Jurkat, Clone E6-1 (cell line): ENCODE results near the gene AGAP1.
"Not testable (repeated sequence)": the region's sequence is repeated elsewhere in the genome, so short reads cannot be mapped to it uniquely, and the experiment has no call there.

Experiments
- DNase-seq: peaks from one replicate; pipeline ENCODE4 v3.0.0-alpha.2; 2011; ENCODE audit warnings: low read depth, low spot score
- H3K4me3 ChIP-seq: 2 replicates; pipeline ENCODE4 v1.5.1; 2011; ENCODE audit warnings: mild to moderate bottlenecking, low read length, control low read depth, moderate library complexity

Gene AGAP1

DNA sequence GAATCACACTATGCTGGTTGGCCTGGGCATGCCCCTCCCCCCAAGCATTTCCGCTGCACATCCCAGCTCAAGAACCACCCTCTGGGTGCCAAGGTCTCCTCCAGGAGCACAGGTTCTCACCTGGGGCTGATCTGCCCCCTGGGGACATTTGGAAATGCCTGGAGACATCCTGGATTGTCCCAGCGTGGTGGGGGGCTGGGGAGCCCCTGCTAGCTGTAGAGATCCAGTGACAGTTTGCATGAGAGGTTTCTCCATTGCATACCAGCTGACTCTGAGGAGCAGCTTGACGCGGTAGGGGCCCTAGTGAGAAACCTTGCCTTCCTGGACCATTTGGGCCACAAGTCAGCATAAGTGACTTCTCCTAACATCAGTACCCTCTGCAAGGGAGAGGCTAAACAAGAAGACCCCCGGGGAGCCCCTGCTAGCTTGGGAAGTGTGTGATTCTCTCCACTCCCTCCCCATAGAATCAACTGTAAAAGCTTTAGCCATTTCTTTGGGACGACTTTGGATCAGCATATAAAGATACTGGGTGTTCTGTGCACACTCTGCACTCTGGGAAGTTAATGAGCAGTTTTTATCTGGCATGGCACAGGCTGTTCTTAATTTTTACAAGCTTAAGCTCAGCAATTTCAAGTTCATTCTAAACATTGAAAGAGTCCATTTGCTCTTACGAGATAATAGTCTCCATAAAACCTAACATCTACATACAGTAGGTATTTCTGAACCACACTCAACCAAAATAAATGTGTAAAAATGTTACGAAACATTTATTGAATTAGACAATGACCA is 580.2 kb downstream of the AGAP1 start:
- no peak overlapping the region for H3K4me3 ChIP-seq
- no peak for DNase-seq

- no peak for DNase-seq
- no peak overlapping the region for H3K4me3 ChIP-seq
These were observed 582.0 kb downstream of the AGAP1 start for GRCh38 chr2:236075802-236076201.

GRCh38 chr2:236078297-236079255 is 584.7 kb downstream of the AGAP1 start:
- no peak overlapping the region for H3K4me3 ChIP-seq
- DNase-seq, result no peak

DNA sequence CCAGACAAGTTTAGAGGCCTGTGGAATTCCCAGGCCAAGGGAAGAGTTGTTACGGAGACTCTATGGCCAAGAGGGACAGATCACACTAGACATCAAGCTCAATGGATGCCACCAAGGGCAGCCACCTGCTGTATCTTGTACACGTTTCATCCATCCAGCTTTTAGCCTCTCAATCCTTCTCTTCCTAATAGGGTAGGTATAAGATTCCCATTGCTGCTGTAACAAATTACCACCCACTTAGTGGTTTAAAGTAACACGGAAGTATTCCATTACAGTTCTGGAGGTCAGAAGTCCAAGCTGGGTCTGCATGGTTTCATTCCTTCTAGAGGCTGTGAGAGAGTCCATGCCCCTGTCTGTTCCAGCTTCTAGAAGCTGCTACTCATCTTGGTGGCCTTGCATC is 586.6 kb downstream of the AGAP1 start:
- no peak for DNase-seq
- H3K4me3 ChIP-seq, result no peak overlapping the region

DNA sequence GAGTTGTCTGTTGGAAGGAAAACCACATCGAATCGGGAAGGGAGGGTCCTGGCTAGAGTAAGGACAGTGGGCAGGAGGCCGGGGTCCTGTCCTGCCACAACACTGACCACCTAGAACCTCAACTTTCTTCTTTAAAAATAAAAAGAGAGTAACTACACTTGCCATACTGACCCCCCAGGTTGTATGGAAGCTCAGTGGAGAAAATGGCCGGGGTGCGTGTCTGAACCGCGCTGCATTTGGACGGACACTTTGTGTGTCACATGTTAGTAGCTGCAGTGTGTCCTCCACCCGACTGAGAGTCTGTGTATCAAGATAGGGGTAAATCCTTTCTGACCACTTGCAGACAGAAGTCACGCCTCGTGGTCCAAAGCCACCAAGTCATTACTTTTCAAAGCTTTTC is 587.3 kb downstream of the AGAP1 start:
- H3K4me3 ChIP-seq, result no peak overlapping the region
- DNase-seq, result no peak

GRCh38 chr2:236082061-236082460 is 588.2 kb downstream of the AGAP1 start:
- H3K4me3 ChIP-seq, result no peak overlapping the region
- no peak for DNase-seq

DNA sequence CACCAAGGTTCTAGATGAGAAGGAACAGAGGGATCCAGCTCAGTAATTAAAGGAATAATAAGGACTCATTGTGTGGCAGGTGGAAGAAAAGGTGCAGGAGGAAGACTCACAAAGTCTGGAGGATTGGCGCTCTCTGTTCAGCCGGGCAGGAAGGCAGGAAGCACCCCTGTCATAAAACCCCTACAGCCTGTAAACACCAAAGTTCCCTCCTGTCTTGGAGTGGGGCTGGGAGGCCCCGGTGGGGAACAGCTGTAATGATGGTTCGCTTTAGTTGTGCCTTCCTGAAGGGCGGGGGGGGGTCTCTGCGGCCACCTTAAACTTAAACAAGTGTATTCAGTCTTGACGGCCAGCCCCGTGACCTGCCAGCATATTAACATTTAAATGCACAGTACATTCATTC is 590.1 kb downstream of the AGAP1 start:
- DNase-seq, result no peak
- no peak overlapping the region for H3K4me3 ChIP-seq

- no peak overlapping the region for H3K4me3 ChIP-seq
- no peak for DNase-seq
These were observed 591.4 kb downstream of the AGAP1 start for GRCh38 chr2:236085211-236085610.

- H3K4me3 ChIP-seq, result no peak overlapping the region
- DNase-seq, result no peak
These were observed 591.8 kb downstream of the AGAP1 start for GRCh38 chr2:236085647-236086046.

DNA sequence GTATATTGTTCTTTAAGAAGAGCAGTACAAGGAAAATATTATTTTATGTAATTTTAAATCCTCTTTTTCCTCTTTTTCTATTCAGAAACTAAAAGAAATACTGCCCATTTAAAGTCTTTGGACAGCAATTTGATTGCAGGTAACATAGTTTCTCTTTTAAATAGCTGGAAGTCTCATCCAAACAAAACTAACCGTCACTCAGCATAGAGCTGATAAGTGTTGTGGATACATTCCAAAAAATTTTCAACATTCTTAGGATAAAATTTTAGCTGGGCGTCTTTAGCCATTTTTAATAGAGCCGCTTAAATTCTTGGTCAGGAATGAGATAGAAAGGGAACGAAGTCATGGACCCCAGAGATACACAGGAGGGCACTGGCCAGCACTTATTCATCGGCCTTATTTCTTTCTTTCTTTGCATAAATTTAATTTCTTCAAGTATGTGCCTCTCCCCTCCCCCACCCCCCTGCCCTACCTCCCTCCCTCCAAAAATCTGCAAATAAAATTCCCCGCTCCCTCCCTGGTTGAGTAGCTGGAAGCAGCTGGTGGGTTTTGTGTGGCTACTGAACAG is 592.6 kb downstream of the AGAP1 start:
- DNase-seq, result no peak
- no peak overlapping the region for H3K4me3 ChIP-seq

DNA sequence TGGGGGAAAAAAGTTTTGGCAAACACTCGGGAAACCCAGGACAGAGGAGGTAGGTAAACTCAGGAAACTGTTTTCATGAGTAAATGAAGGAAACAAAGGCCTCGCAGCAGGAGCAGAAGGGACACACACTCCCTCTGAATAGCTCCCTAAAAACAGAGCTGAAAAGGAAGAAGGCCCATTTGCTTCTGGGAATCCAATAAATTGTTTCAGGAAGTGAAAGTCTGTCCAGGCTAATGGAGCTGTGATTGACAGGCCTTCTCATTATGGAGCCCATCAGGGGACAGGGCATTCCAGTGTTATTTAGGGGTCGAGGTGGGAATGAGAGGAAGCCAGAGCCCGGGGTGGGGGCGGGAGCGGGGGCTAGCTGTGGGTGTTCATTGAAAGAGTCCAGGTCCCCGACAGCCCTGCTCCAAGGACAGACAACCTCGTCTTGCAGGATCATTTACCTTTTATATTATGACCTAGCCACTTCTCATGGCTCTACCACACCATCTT is 593.2 kb downstream of the AGAP1 start:
- no peak for DNase-seq
- H3K4me3 ChIP-seq, result no peak overlapping the region

GRCh38 chr2:236088368-236089057 is 594.7 kb downstream of the AGAP1 start:
- no peak for DNase-seq
- no peak overlapping the region for H3K4me3 ChIP-seq

DNA sequence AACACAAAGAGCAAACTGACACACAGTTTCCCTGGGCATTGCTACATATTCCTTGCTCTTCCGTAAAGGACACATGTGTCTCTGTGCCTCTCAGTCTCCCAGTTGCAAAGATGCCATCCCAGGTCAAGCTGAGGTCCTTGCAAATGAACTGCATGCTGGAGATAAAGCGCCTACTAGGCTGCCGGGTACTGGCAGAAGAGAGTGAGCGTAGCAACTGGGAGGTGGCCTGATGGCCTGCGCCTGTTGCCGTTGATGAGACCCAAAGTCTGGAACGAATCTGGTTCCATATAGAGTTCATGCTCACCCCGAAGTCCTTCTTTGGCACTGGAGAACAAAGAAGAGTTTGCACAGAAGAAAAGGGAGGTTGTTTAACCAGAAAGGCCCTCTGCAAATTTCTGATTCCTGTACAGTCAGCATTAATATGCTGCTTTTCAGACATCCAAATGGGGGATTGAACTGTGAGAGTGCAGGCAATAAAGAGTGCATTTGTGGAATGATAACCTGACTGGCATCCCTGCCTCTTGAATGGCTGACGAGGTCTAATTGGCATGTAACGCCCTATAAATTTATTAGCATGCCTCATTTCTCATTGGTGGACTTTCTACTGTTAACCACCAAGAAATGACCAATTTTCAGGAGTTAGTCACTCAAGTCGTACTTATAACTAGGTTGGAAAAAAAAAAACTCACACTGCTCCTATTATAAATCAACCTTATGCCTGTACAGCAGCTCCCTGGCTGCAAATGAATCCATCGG is 595.6 kb downstream of the AGAP1 start:
- H3K4me3 ChIP-seq, result no peak overlapping the region
- DNase-seq, result no peak

- peak; percentile 63 for DNase-seq
- H3K4me3 ChIP-seq, result no peak overlapping the region
These were observed 596.2 kb downstream of the AGAP1 start for GRCh38 chr2:236090027-236090382.

DNA sequence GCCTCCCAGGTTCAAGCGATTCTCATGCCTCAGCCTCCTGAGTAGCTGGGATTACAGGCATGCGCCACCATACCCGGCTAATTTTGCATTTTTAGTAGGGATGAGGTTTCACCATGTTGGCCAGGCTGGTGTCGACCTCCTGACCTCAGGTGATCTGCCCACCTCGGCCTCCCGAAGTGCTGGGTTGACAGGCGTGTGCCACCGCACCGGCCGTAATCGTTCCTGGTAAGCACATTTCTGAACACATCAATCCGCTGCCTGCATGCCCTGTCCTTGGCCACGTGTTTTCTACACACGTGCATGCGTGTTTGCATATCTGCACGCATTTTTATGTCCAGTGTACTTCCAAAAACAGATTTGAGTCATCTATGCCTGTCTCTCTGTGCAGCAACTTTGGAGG is 597.0 kb downstream of the AGAP1 start:
- not testable (repeated sequence) for DNase-seq, H3K4me3 ChIP-seq

DNA sequence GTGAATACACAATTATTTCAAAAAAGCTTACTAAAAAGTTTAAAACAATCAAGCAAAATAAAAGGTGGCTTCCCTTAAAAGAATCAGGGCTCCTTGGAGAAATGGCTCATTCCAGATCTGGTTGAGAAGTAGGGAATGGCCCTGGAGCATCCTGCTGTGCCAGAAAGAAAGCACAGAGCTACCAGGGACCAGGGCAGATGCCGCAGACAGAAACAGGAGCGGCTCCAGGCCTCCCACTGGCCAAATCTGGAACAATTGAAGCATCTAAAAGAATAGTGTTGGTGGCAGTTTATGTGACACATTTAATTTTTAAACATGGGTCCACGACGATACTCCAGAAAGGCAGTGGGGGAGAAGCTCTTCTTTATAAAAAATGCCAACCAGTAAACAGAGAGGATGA is 598.9 kb downstream of the AGAP1 start:
- H3K4me3 ChIP-seq, result no peak overlapping the region
- no peak for DNase-seq

- DNase-seq, result no peak
- H3K4me3 ChIP-seq, result no peak overlapping the region
These were observed 599.3 kb downstream of the AGAP1 start for GRCh38 chr2:236093134-236093533.

DNA sequence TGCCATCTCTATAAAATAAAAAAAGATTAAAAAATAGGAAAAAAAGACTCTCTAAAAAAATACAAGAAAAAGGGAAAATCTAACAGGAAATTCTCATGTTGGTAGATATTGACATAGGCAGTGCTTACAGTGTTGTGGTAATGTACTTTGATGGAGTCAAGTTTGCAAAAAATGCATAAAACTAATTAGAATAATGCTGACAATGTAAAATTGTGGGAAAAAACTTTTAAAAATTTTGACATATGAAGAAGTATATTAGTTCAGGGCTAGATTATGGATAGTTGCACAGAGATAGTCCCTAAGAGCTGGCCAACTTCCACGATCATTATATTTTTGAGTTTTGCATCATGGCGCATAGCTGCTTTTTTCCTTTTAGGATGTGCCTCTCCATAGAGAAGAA is 601.7 kb downstream of the AGAP1 start:
- H3K4me3 ChIP-seq, result no peak overlapping the region
- DNase-seq, result no peak
